HG03108 (cell line): ENCODE measurements around the gene SSTR3.

ENCODE experiments used
- ATAC-seq: cut with Tn5 transposase; IDR thresholded peaks from one replicate; pipeline ENCODE4 v1.9.1; 2021; ENCODE audit warnings: moderate library complexity; ENCODE audit not compliant: unreplicated experiment

Gene SSTR3

DNA sequence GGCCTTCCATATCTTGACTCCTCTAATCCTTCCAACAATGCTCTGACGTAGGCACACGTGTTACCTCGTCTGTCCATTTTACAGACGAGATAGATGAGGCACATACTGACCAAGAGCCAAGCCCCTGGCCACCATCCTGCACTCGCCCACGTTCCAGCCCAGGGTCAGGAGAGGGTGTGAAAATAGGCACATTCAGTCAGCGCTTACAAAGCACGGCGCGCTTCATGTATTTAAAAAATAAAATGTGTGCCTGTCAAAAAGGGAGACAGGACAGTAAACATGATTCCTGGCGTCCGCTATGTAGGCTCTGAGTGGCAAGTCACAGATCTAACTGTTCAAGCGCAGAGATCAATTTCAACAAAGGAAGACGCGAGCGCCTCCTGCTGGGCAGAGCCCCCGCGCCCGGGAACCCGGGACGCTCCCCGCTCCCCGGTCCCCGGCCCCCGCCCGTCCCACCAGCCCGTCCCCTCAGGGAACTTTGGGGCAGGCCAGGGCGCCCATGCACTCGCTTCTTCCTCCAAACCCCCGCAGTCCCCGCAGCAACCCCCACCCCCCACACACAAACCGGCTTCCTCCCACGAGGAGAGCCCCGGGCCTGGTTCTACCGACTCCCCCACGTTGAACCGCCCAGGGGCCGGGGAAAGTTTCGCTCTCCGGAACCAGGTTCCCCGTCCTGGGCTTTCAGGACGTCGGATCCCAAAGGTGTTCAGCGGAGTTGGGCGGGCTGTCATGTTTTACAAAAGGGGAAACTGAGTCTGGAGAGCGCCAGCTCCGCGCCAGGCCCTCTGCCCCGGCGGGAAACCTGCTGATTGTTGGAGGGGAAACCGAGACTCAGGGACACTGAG lies 13.8 kb downstream of the SSTR3 start:
- no peak for ATAC-seq

DNA sequence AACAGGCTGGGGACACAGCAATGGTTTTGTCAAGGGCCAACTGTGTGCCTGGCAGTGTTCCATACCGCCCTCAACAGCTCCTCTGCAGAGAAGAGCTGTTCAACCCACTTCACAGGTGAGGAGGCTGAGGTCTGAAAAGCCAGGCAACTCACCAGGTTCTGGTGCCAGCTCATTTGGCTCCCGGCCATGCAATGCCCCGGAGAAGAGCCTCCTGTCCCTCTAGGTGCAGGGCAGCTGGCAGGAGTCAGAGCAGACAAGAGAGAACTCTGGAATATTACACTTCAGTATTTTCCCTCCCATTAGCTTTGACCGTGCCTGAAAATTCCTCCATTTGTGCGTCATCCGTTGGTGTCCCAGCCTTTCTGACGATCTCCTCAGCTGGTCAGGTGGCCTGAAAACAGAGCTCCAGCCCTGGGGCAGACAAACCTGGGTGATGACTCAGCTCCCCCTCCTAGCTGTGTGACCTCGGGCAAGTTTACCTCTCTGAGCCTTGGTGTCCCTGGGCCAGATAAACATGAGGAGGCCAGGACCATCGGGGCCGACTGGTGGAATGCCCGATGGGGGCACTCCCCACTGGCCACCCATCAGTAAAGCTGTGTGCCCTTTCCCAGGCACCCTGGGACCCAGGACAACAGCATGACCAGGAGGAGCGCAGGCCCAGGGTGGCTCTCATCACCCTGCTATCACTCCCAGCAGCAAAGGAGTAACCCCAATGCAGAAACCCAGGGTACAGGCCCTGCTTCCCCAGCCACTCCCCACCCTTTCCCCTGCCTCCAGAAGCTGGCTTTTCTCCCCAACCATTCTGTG lies 14.6 kb downstream of the SSTR3 start:
- no peak for ATAC-seq

DNA sequence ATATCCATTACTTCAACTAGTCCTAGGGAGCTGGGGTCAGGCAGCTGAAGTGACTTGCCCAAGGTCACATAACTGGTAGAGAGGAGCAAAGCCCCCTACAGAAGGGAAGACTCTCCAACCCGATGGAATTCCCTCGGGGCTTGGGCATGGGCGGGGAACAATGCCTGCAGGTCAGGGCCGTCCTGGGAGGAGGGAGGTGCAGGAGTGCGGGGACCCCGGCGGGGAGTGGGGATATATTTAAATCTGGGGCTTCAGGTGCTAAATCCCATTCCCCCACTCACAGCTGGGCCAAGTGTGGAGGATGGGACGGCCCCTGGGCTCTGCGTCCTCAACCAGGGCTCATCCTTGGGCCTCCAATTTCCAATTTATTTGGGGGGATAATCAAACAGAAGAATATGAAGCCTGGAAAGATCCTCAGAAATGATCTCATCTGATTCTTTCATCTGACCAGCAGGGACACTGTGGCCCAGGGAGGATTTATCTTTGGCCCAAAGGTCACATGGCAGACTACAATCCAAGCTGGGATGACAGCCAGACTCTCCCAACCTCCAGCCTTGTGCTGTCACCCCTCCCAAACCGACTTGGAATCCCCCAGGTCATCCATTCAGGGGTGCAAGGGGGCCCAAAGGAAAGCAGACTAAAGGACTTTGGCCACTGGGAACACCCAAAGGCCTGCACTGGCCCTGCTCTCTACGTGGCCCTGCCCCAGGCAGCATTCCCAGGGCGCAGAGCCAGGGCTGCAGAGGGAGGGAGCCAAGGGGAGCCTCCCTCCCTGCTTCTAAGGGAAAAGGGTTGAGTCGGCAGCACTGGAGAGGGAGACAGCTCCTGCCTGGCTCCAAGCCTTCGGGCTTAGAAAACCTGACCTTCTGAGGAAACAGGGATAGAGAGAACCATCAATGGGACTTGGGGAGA lies 15.5 kb downstream of the SSTR3 start:
- ATAC-seq = no peak

DNA sequence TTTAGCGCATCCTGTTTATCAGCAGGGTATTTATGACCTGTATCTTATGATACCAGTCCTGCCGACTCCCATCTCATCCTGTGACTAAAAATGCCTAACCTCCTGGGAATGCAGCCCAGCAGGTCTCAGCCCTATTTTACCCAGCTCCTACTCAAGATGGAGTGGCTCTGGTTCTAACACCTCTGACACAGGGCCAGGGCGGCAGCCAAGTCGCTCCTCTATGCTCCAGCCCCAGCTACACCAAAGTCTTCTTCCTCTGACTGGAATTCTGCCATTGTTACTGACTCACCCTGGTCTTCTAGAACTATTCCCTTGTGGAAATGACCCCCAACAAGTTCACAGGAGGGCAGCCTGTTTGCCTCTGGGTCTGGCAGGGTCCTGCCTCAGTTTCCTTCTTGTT lies 16.4 kb downstream of the SSTR3 start:
- no peak for ATAC-seq

DNA sequence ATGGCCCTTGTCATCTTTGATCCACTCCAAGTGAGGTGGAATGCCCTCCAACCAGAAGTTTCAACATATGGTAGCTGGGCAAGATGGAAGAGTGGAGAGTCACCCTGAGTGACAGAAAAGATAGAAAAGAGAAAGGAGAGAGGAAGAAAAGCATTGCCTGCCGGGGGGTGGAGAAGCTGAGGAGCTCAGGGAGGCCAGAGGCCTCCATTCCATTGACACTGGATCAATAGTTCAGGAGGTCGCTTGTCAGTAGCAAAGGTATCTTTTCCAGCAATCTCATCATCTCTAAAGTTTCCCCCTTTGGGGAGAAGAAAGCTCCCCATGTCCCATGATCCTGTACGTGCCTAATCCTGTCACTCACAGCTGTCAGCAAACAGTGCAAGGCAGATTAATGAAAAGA lies 17.5 kb downstream of the SSTR3 start:
- ATAC-seq = no peak

DNA sequence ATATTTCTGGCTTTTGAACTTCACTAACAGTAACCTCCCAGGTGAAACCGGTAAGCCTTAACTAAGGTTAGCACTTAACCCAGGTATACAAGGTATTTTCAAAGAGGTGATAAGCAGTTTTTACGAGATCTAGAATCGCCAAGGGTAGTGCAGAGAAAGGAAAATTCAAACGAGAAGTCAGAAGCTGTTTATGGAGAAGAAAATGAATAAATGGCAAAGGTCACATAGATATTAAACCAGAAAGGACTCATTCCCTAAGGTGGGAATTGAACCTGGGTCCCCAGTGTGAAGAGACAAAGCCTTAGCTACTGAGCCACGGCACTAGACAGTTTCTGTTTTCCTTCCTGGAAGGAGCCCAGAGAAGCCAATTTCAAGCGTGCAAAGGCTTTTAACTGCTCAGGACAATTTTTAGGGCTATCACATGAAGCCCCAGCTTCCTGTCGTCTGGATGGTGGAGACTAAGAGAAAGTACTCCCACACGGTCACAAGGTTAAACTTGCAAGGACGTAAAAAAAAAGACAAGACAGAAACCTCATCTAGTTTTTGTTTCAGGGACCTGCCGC lies 18.6 kb downstream of the SSTR3 start:
- no peak for ATAC-seq

DNA sequence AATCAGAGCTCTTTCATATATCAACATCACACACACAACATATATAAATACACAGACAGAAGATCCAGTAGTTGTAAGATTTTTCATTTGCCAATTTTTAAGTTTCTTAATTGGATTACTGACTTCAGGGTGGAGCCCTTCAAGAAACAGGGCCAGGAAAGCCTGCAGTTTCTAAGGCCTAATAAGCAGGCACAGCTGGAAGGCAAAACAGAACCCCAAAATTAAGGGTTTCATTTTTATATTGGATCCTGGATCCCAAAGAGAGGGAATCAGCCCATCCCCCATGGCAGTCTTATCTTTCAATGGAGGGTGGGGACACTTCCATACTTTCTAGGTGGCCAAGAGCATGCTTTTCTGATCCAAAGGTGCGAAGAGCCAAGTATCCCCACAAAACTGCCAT lies 19.5 kb downstream of the SSTR3 start:
- no peak for ATAC-seq

DNA sequence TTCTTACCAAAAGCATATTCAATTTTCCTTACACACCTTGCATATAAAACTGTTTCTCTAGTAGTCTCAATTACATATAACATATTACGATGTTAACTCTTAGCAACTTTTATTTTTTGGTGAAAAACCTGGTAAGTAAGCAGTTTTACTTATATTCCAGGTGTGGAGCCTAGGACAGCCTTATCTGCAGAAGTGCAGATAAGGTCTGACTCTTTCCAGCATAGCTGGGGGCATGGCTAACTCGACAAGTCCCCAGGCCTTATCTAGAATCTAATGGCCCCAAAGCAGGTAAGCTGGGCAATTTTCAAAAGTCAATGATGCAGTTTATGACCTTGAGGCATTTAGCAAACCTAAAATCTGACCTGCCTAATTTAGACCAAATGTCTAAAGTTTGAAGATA lies 20.1 kb downstream of the SSTR3 start:
- ATAC-seq = no peak

DNA sequence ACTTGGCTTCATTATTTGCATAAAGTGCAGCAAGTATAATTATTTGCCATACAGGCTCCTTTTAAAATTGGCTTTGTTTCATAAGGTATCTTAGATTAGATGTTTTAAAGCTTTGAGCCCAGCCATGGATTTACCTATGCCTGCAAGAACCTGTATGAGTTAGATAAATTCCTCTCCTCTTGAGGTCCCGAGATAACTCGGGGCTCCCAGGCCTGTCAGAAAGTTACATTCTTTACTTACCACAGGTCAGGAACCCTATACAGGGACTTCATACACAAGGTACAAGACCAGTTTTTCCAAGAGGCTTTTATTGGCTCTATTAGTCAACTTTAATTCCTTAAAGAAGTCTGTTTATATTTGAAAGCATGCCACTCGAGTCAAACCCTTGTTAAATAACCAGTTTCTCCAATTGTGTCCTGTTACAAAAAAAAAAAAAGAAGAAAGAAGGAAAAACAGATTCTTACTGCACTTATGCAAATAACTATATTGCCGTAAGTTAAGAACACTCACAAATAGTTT lies 22.0 kb downstream of the SSTR3 start:
- ATAC-seq = no peak

DNA sequence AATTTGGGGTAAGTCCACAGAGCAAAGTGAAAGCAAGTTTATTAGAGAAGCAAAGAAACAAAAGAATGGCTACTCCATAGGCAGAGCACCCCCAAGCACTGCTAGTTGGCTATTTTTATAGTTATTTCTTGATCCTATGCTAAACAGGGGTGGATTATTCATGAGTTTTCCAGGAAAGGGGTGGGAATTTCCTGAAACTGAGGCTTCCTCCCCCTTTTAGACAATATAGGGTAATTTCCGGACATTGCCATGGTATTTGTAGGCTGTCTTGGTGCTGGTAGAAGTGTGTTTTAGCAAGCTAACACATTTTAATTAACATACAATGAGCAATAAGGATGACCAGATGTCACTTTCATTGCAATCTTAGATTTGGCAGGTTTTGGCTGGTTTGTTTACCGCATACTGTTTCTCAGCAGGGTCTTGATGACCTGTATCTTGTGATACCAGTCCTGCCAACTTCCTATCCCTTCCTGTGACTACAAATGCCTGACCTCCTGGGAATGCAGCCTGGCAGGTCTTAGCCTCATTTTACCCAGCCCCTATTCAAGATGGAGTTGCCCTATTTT lies 23.3 kb downstream of the SSTR3 start:
- no peak for ATAC-seq

DNA sequence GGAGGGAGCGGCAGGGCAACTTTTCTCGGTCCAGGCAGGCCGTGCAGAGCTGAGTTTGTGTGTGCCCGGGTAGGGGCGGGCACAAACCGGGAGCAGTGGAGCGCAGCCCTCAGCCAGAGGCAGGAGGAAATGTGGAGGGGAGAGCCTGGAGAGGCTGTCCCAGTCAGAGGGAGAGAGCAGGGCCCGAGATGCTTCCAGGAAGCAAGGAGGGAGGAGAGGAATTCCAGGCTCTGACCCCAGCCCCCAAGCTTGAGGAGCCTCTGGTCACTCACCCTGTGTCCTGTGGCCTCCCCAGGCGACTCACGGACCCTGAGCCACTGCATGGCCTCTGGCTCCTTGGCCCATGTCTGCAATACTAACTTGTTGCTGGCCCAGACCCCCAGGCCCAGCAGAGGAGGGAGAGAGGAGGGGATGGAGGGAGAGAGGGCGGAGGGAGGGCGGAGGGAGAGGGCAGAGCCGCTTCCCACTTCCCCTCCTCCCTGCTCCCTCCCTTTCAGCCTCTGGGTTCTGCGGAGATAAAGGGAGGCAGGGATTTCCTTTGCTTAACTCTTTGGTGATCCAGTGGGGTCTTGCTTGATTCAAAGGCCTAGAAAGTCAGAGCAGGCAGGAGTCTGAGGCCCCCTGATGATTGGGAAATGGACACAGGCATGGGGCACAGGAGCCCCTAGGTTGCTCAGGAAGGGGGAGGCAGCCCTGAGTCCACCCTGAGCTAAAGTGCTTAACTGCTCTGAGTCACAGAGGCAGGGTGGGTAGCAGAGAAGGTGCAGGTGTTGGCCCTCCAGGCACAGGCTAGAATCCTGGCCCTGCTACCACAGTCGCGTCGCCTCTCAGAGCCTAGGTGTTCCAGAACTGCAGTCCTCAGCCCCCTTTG lies 24.2 kb downstream of the SSTR3 start, which contains the start of gene C1QTNF6:
TSS of gene C1QTNF6 (minus strand) at position 357 of the 871 bp plus-strand sequence. CDS start at position 323, 34 bp downstream.
- ATAC-seq = no peak

DNA sequence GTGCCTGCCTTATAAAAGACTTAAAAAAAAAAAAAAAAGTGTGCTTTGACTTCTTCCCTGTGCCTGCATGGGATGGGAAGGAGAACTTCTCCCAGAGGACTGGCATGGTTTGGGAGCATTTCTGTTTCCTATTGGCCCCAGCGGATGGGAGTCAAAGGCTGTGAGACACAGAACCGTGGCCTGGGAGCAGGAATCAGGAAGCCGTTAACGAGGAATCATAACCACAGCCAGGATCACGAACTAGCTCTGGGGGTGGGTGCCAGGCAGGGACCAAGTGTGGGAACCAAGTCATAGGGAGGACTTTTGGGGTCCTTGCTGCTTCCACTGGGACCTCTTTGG lies 24.8 kb downstream of the SSTR3 start:
- ATAC-seq = no peak

DNA sequence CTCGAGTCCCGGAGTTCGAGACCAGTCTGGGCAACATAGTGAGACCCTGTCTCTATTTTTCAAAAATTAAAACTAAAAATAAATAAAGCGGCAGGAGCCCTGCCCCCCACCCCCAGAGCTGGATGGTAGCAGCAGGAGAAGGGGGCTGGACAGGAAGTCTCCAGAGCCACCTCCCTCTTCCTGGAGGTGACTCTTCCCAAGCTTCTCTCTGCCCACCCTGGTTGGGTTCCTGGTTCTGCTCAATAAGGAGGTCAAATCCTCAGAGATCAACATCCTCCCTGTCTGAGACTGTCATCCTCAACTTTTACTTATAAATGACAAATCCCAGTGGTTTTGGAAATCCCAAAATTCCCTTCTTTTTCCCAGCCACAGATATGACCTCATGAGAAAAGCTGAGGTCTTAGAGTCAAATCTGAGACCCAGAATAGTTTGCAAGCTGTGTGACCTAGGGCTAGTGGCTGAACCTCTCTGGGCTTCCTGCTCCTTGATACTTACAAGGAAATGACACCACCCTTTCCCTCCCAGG lies 25.2 kb downstream of the SSTR3 start:
- ATAC-seq = no peak

DNA sequence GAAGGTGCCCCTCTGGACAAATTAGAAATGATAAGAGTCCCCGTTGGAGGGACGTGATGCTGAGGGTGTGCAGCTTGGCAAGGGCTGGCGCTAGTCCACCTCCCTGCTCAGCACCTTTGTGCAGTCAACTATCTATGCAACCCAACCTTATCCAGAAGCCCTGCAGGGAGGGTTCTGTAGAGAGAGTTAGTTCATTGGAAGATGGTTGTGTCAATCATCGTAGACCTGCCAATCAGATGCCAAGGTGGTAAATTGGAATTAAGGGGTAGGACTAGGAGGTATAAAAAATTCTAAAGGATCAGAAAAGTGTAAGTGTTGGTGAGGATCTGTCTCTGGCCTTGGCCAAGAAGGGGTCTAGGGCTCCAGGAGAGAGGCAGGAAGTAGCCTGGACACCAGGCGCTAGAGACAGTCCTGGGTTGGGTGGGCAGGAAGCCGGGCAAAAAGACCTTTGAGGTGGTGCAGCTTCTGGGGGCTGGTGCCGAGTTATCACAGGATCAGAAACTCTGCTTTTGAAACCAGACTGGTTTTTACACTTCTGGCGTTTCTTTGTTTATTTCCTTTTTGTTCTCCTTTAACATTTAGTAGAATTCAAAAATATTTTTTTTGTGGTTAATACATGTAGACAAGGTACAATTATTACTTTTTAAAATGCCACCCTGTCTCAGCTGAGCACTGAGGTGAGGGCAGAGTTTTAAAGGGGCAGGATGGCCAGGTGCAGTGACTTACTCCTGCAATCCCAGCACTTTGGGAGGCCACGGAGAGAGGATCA lies 25.9 kb downstream of the SSTR3 start:
- ATAC-seq = no peak

DNA sequence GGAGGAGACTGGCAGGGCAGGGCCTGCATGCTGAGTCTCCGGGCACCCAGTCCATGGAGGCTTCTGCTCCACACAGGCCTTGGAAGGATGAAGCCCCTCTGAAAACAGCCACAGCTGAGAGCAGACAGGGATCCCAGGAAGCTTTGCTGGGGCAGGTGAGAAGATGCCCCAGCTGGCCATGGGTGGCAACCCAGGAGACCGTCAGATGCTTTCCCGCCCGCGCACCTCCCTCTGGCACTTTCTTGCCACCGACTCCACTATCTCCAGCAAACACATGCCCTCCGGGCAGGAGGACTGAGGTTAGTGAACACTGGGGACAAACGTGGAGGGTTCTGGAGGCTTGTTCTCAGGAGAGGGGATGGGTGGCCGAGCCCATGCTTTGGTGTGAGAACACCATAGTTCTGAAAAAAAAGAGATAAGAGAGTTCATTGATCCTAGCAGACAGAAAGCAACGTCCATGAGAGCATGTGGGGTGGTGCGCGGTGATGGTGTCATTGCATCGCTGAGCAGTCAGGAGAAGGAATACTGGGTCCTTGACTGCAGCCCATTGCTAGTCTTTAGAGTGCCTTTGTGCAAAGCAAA lies 26.5 kb downstream of the SSTR3 start:
- no peak for ATAC-seq

DNA sequence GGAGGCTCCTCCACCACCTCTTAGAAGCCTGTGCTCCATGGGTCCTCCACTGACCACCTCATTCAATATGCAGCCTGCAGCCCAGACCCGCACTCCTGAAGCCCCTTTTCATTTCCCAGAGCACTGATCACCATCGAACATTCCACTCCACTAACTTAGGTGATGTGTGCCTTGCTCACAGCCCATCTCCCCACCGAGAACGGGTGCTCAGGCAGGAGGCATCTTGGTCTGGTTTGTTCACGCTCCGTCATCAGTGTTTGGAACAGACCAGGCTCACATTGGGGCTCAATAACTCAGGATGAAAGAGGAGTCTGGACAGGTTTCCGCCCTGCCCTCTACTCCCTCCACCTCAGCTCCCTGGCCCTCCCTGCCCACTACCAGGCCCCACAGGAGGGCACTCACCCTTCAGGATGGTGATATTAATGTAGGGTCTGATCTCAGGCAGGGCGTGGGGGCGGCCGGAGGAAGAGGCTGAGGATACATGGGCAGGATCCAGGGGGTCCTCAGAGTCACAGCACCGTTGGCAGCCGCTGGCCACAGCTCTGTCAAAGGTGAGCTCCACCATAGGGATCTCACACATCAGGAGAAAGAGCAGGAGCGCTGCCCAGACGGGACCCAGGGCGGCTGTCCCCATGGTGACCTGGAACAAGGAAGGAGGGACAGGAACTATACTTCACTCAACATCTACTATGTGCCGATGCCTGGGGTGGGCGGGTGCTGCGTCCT lies 27.3 kb downstream of the SSTR3 start:
- no peak for ATAC-seq

DNA sequence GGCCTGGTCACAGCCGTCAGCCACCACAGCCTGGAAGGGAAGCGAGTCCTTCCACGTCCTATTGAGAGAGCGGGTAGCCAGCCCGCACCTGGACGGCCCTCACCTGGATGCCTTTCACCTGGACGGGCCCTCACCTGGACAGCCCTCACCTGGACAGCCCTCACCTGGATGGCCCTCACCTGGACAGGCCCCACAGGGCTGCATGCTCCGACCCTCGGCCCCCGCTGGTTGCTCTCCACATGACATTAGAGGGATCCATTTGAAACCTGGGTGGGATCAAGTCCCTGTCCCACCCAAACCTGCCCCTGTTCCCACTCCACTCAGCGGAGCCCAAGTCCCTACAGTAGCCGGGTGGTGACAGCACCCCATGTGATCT lies 27.9 kb downstream of the SSTR3 start:
- no peak for ATAC-seq
